HG03064 (cell line): ENCODE measurements around the gene MDM2.
"Not testable (repeated sequence)": the region's sequence is repeated elsewhere in the genome, so short reads cannot be mapped to it uniquely, and the experiment has no call there.

Experiments
- ATAC-seq: cut with Tn5 transposase; IDR thresholded peaks from one replicate; pipeline ENCODE4 v1.9.1; 2021; ENCODE audit warnings: low read depth; ENCODE audit not compliant: unreplicated experiment

MDM2 gene

GRCh38 chr12:68844788-68845695 is 37.1 kb downstream of the MDM2 start:
- no peak for ATAC-seq

- no peak for ATAC-seq
Measured at GRCh38 chr12:68846811-68847210, 38.8 kb downstream of the MDM2 start.

- ATAC-seq, result no peak
Measured at GRCh38 chr12:68850390-68850789, 42.4 kb downstream of the MDM2 start.

GRCh38 chr12:68851592-68852306 is 43.8 kb downstream of the MDM2 start:
- ATAC-seq, result no peak

- no peak for ATAC-seq
Measured at GRCh38 chr12:68853396-68854077, 45.6 kb downstream of the MDM2 start.

- no peak for ATAC-seq
Measured at GRCh38 chr12:68854078-68854468, 46.1 kb downstream of the MDM2 start.

GRCh38 chr12:68854554-68854953 is 46.6 kb downstream of the MDM2 start:
- ATAC-seq, result no peak

- ATAC-seq, result no peak
Measured at GRCh38 chr12:68855111-68855510, 47.1 kb downstream of the MDM2 start.

GRCh38 chr12:68855771-68856170 is 47.8 kb downstream of the MDM2 start:
- ATAC-seq, result no peak

- ATAC-seq, result no peak
Measured at GRCh38 chr12:68856510-68856909, 48.5 kb downstream of the MDM2 start.

GRCh38 chr12:68861890-68862289 is 53.9 kb downstream of the MDM2 start:
- no peak for ATAC-seq

GRCh38 chr12:68863109-68863770 is 55.3 kb downstream of the MDM2 start:
- no peak for ATAC-seq

GRCh38 chr12:68863886-68864454 is 56.0 kb downstream of the MDM2 start:
- ATAC-seq, result not testable (repeated sequence)

- ATAC-seq, result no peak
Measured at GRCh38 chr12:68864604-68865003, 56.6 kb downstream of the MDM2 start.

GRCh38 chr12:68865399-68866164 is 57.6 kb downstream of the MDM2 start:
- no peak for ATAC-seq

GRCh38 chr12:68866950-68867349 is 59.0 kb downstream of the MDM2 start:
- ATAC-seq, result no peak

GRCh38 chr12:68867606-68868005 is 59.6 kb downstream of the MDM2 start:
- no peak for ATAC-seq

- ATAC-seq, result no peak
Measured at GRCh38 chr12:68868043-68868790, 60.2 kb downstream of the MDM2 start.

- ATAC-seq, result no peak
Measured at GRCh38 chr12:68870011-68870410, 62.0 kb downstream of the MDM2 start.
